GM18520 (cell line): ENCODE data around the gene CD28.
"Not testable (repeated sequence)": the region's sequence is repeated elsewhere in the genome, so short reads cannot be mapped to it uniquely, and the experiment has no call there.

ENCODE experiments used
- ATAC-seq: cut with Tn5 transposase; IDR thresholded peaks from one replicate; pipeline ENCODE4 v1.9.1; 2021; ENCODE audit not compliant: unreplicated experiment

The CD28 gene

DNA sequence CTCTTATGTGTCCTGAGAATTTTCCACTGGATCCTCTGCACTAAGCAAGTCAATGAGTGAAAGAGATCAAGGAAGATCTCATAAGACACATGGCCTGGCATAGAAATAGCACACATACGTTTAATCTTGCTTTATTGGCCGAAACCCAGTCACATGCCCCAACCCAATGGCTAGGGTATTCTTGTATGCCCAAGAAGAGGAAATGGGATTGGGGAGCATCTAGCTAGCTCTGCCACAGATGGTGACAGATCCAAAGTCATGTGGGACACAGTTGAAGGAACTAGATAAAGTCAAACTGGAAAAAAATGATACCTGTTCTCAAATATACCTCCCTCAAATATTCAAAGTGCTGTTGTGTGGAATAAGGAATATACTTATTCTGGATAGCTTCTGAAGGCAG lies 74.7 kb downstream of the CD28 start:
- ATAC-seq, result no peak

DNA sequence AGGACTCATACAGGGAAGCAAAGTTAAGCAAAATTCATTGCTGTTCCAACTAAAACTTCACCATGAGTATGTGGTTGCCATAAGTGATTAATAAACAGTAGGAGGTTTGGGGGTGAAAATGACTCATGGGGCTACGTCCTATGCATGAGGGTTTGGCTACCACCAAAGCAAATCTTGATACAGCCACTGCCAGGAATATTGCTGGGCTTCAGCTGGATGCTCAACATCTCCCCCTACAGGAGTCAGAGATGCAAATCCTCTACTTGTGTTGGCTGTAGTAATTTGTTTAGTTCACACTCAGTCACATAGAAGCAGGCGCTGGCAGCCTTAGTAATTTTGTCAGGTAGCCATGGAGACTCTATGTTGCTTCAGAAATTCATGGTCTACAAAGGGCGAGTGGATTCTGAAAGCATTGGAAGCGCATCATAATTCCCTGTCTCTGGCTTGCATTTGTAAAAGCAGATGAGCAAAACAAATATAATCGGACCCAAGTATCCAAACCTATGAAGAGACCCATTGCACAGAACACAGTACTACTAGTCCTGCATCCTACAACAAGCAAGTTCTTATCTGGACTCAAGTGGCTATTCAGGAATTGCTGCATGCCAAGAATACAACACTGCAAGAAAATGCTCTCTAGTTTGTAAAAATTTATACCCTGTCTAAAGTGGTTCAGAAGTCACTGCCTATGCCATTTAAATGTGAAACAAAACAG lies 76.0 kb downstream of the CD28 start:
- ATAC-seq, result no peak

DNA sequence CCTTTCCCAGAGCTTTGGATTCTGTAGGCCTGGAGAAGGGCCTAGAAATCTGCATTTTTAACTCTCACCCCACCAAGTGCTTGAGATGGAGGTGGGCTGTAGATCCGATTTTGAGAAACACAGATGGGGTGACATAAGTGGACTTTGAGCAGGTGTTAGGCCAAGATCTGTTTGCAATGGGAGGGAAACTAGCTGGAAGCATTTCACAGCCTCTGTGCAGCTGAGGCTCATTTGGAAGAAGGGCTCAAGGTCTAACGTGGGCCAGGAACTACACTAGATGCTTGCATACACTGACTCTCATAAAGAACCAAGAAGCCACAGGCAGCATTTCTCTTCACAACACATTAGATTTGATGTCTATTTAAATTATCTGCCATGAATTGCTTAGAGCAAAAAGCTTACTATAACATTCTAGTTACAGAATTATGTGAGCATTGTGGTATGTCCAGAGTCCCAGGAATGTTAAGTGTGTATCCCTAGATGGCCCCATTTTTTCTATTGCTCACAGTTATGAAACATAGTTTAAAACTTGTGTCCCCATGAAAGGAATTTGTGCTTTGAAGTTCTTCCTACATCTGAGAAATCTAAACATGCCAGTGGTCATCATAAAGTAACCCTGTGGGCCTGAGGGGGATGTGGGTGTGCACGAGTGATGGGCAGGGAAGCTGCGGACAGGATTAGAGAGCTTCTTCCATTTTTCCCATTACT lies 77.2 kb downstream of the CD28 start:
- no peak for ATAC-seq

DNA sequence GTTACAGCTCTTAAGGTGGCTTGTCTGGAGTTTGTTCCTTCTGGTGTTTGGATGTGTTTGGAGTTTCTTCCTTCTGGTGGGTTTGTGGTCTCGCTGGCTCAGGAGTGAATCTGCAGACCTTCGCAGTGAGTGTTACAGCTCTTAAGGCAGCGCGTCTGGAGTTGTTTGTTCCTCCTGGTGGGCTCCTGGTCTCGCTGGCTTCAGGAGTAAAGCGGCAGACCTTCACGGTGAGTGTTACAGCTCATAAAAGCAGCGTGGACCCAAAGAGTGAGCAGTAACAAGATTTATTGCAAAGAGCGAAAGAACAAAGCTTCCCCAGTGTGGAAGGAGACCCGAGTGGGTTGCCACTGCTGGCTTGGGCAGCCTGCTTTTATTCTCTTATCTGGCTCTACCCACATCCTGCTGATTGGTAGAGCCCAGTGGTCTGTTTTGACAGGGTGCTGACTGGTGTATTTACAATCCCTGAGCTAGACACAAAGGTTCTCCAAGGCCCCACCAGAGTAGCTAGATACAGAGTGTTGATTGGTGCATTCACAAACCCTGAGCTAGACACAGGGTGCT lies 78.4 kb downstream of the CD28 start:
- ATAC-seq, result not testable (repeated sequence)

DNA sequence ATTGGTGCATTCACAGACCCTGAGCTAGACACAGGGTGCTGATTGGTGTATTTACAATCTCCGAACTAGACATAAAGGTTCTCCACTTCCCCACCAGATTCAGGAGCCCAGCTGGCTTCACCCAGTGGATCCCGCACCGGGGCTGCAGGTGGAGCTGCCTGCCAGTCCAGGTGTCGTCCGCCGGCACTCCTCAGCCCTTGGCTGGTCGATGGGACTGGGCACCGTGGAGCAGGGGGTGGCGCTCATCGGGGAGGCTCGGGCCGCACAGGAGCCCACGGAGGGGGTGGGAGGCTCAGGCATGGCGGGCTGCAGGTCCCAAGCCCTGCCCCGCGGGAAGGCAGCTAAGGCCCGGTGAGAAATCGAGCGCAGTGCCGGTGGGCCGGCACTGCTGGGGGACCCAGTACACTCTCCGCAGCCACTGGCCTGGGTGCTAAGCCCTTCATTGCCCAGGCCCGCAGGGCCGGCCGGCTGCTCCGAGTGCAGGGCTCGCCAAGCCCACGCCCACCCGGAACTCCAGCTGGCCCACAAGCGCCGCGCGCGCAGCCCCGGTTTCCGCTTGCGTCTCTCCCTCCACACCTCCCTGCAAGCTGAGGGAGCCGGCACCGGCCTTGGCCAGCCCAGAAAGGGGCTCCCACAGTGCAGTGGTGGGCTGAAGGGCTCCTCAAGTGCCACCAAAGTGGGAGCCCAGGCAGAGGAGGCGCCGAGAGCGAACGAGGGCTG lies 79.1 kb downstream of the CD28 start:
- not testable (repeated sequence) for ATAC-seq

DNA sequence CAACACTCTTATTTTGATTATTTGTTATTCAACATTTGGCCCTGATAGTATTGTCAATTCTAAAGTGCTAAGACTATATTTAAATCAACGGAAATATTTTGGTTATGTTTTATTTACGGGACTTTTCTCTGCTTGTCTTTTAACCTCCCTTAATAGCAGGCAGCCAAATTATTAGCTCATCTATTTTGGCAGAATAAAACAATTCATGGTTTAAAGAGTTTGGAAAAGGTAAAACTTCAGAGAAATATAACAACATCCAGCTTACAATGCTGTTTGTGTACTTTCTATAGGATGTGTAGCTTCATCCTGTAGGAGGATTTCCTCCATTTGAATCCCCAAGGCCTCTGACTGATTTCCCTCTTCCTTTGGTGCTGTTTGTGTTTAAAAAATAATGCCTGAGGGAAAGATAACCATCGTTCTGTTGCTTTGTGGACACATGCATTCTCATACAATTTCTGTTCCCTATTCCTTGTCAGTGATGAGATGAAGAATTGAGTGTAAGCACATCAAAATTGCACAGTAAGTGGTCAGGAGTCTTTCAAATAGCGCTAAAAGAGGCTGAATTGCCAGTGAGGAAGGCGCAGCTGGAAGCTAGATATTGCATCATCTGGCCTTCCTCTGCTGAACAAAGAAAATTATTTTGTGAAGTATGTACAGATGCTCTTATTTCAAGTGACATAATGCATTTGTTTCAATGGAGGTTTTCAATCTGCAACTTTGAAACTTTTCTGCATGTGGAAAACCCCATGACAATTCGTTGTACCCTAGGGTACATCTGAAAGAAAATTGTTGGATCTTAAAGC lies 80.3 kb downstream of the CD28 start:
- ATAC-seq, result no peak

DNA sequence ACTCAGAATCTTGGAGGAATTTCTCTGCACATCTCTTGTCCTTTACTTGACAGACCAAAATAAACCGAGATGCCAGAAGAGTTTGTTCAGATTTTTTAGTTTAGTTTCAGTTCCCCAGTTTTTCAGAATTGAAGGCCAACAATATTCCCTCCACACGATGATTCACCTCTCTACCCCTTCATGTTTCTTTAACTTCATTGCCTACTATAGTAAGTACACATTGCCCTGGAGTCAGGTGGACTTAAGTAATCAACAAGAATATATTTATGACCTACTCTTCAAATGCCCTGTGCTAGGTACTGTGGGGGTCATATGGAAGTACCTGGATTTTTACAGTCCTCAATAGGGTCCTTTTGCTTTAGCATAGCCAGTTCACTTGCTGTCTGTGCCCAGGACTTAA lies 81.5 kb downstream of the CD28 start:
- ATAC-seq, result no peak
